GM12865 (cell line): Measurements from ENCODE around the gene ABCB9.

Experiments used
- DNase-seq: peaks from one replicate; pipeline ENCODE4 v3.0.0; 2010; ENCODE audit warnings: low read depth
- H3K4me3 ChIP-seq: 2 replicates; pipeline ENCODE4 v1.5.1; 2011; ENCODE audit warnings: mild to moderate bottlenecking, low read depth, low read length, control low read depth
- TF ChIP-seq, protein P1 (sequence below): IDR thresholded peaks from 2 replicates; pipeline ENCODE4 v1.5.1; 2011; ENCODE audit warnings: low read length, control low read depth, low read depth, inconsistent platforms; ENCODE audit not compliant: insufficient read depth; ENCODE audit errors: missing control alignments

ABCB9 gene

GRCh38 chr12:122989874-122990419, 23.7 kb upstream of the ABCB9 start:
- no peak for DNase-seq
- TF ChIP-seq, protein P1, sequence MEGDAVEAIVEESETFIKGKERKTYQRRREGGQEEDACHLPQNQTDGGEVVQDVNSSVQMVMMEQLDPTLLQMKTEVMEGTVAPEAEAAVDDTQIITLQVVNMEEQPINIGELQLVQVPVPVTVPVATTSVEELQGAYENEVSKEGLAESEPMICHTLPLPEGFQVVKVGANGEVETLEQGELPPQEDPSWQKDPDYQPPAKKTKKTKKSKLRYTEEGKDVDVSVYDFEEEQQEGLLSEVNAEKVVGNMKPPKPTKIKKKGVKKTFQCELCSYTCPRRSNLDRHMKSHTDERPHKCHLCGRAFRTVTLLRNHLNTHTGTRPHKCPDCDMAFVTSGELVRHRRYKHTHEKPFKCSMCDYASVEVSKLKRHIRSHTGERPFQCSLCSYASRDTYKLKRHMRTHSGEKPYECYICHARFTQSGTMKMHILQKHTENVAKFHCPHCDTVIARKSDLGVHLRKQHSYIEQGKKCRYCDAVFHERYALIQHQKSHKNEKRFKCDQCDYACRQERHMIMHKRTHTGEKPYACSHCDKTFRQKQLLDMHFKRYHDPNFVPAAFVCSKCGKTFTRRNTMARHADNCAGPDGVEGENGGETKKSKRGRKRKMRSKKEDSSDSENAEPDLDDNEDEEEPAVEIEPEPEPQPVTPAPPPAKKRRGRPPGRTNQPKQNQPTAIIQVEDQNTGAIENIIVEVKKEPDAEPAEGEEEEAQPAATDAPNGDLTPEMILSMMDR, result no peak
- no peak overlapping the region for H3K4me3 ChIP-seq

GRCh38 chr12:122989225-122989839, 23.1 kb upstream of the ABCB9 start:
- TF ChIP-seq, protein P1, result no peak
- no peak for DNase-seq
- H3K4me3 ChIP-seq, result no peak overlapping the region

- no peak overlapping the region for H3K4me3 ChIP-seq
- DNase-seq, result no peak
- TF ChIP-seq, protein P1, result no peak
Measured at GRCh38 chr12:122988612-122989212, 22.4 kb upstream of the ABCB9 start.

GRCh38 chr12:122988036-122988435, 21.8 kb upstream of the ABCB9 start:
- TF ChIP-seq, protein P1, result no peak
- no peak overlapping the region for H3K4me3 ChIP-seq
- DNase-seq, result no peak

DNA sequence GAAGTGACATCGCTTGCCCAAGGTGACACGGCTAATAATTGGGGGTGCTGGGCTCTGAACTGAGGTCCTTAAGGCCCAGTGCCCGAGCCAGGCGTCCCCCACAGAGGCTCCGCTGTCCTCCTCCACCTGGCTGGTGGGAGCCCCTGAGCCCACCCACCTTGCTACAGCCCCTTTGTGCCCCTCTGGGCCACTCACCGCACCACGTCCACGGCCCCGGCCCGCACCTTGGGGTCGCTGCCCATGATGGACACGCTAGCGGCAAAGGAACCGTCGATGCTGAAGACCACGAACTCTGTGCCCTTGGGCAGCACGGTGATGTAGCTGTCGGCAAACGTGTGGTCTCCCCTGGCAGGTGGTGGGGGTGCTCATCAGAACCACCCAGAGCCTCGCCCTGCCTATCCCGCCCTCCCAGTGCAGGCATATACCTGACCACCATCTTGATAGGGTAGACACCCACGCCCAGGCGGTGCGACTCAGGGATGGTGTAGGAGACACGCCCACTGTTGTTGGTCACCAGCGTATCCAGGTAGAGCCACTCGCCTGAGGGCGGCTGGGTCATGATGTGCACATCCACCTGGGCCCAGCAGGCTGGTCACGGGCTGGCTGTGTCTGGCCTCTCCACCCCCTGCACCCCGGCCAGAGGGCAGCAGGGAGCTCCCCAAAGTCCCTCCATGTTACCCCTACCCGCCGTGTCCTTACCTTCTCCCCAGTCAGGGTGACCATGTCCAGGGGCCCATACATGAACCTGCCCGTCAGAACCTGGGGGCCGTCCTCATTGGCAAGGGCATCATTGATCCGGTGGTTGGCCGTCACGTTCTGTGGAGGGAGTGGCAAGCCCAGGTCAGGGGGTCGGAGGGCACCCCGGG, 21.1 kb upstream of the ABCB9 start:
- H3K4me3 ChIP-seq, result no peak overlapping the region
- TF ChIP-seq, protein P1, result no peak
- DNase-seq, result no peak

DNA sequence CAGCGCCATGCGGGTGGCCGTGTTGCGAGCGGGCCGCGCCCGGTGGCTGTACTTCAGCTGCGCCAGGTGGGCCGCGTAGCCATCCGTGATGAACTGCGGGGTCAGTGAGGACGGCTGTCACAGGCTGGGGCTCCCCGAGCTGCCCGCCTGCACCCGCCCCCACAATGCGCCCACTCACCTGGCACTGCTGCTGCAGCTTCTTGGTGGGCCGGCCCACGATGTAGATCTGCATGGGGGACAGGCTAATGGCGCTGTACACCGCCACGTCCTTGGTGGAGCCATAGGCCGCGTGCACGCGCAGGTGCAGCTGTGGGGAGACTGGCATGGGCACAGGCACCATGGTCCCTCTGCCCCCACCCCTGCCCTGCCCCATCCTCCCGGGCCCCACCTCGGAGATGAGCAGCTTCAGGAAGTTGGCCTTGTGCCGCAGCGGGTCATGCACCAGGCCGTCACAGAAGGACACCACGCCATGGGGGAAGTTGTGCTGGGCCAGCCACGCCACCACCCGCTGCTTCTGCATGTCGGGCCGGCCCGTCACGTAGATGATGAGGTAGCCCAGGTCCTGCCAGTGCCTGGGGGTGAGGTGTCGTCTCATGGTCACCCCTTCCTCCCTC, 20.1 kb upstream of the ABCB9 start:
- DNase-seq, result no peak
- no peak overlapping the region for H3K4me3 ChIP-seq
- TF ChIP-seq, protein P1, result no peak
